ENCODE results near the gene DNM3. TPM values are rescaled to one million over a fixed set of nuclear protein-coding genes. Genes with fewer than 3 reads are reported as not detected.
A peak's percentile ranks its signal among the peaks of the same experiment; 100 is the strongest.

Gene DNM3
- total and polyA plus RNA-seq, 2 donors (not counting 1 experiment from before 2014, with no cell fraction given): 1.0 to 1.3 TPM

GRCh38 chr1:172391976-172392375 lies 550.7 kb downstream of the DNM3 start:
- no peak for ATAC-seq (ENCODE audit: low read depth)
- intact Hi-C loops (cut with micrococcal nuclease): loop anchor here (2.0 kb wide), 1 partner anchor 49 kb away; no protein-coding TSS in a partner anchor
- Histone ChIP-seq H3K27me3 (replicated peaks in 1 of 4; ENCODE audit: control extremely low read depth in 1 of 4, control insufficient read depth in 3 of 4, insufficient read depth in 4 of 4, low read length in 3 of 4) (no peaks in the 10 kb centered on the region), H4K20me1 (ENCODE audit: control insufficient read depth, insufficient read depth, low read length, poor library complexity, severe bottlenecking) (no peaks in the 10 kb centered on the region), H3K9ac (ENCODE audit: low read length) (no peak overlapping the region), H3K79me2 (ENCODE audit: control insufficient read depth, insufficient read depth, low read length) (no peaks in the 10 kb centered on the region), H3K4me2 (replicated peaks; ENCODE audit: low read depth, low read length, poor library complexity, severe bottlenecking) (peak overlapping the region; percentile 76), H3K9me3 (ENCODE audit: control extremely low read depth in 1 of 3, control insufficient read depth in 2 of 3, insufficient read depth in 1 of 3, low read length in 2 of 3) (no peaks in the 10 kb centered on the region), H3K27ac (ENCODE audit: low read length in 2 of 2) (peak overlapping the region; percentile 97 to 98), H3K4me1 (ENCODE audit: control insufficient read depth in 2 of 2, insufficient read depth in 2 of 2, low read length in 2 of 2) (peaks cover 59 to 66% of the 10 kb centered on the region in 2 donors), H3K36me3 (replicated peaks in 1 of 2; ENCODE audit: control extremely low read depth in 1 of 2, control insufficient read depth in 1 of 2, extremely low read depth in 1 of 2, insufficient read depth in 2 of 2, low read length in 1 of 2) (no peaks in the 10 kb centered on the region), H2AFZ (ENCODE audit: insufficient read depth, low read depth, low read length, poor library complexity, severe bottlenecking) (no peak overlapping the region), H3K4me3 (ENCODE audit: control extremely low read depth in 1 of 5, extremely low read depth in 1 of 5, insufficient read depth in 1 of 5, low read depth in 2 of 5, low read length in 4 of 5) (no peak overlapping the region)
- H3K27me3 Mint-ChIP-seq: no peaks in the 10 kb centered on the region
- CTCF ChIA-PET: interaction anchor here (1.0 to 3.4 kb wide), 5 partner anchors 10 to 301 kb away, joined by 3 to 23 read pairs (median 9); no protein-coding TSS in a partner anchor
- H3K4me3 Mint-ChIP-seq: peak overlapping the region; percentile 94
- no peak for DNase-seq
- peaks cover 66% of the 10 kb centered on the region for H3K4me1 Mint-ChIP-seq
- no peak for TF ChIP-seq EZH2 (IDR thresholded peaks at IDR 0.05; ENCODE audit: borderline replicate concordance, insufficient read depth, low read depth, low read length, poor library complexity, severe bottlenecking)
- TF ChIP-seq, protein P1, sequence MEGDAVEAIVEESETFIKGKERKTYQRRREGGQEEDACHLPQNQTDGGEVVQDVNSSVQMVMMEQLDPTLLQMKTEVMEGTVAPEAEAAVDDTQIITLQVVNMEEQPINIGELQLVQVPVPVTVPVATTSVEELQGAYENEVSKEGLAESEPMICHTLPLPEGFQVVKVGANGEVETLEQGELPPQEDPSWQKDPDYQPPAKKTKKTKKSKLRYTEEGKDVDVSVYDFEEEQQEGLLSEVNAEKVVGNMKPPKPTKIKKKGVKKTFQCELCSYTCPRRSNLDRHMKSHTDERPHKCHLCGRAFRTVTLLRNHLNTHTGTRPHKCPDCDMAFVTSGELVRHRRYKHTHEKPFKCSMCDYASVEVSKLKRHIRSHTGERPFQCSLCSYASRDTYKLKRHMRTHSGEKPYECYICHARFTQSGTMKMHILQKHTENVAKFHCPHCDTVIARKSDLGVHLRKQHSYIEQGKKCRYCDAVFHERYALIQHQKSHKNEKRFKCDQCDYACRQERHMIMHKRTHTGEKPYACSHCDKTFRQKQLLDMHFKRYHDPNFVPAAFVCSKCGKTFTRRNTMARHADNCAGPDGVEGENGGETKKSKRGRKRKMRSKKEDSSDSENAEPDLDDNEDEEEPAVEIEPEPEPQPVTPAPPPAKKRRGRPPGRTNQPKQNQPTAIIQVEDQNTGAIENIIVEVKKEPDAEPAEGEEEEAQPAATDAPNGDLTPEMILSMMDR (IDR thresholded peaks at IDR 0.05): no peak
- peak overlapping the region; percentile 99 for H3K27ac Mint-ChIP-seq
- H3K9me3 Mint-ChIP-seq (ENCODE audit: insufficient read depth): no peaks in the 10 kb centered on the region
- WGBS (ENCODE audit: insufficient coverage): no CpG with 5 or more reads among the region's 1 CpG
- POLR2A ChIA-PET: interaction anchor here (1.4 to 4.5 kb wide), 2 partner anchors 16 to 33 kb away, joined by 4 to 26 read pairs; no protein-coding TSS in a partner anchor

GRCh38 chr1:172393354-172393753 lies 552.1 kb downstream of the DNM3 start:
- CTCF ChIA-PET: interaction anchor here (0.9 to 4.4 kb wide), 10 partner anchors 8 to 390 kb away, joined by 3 to 23 read pairs (median 8); no protein-coding TSS in a partner anchor
- ATAC-seq (ENCODE audit: low read depth) (peak; percentile 48), DNase-seq (peak; percentile 85)
- H3K27me3 Mint-ChIP-seq: no peaks in the 10 kb centered on the region
- Histone ChIP-seq H2AFZ (ENCODE audit: insufficient read depth, low read depth, low read length, poor library complexity, severe bottlenecking) (no peak overlapping the region), H3K9ac (ENCODE audit: low read length) (peak overlapping the region; percentile 57), H3K27me3 (replicated peaks in 1 of 4; ENCODE audit: control extremely low read depth in 1 of 4, control insufficient read depth in 3 of 4, insufficient read depth in 4 of 4, low read length in 3 of 4) (no peaks in the 10 kb centered on the region), H3K79me2 (ENCODE audit: control insufficient read depth, insufficient read depth, low read length) (no peaks in the 10 kb centered on the region), H3K4me2 (replicated peaks; ENCODE audit: low read depth, low read length, poor library complexity, severe bottlenecking) (peak overlapping the region; percentile 76), H4K20me1 (ENCODE audit: control insufficient read depth, insufficient read depth, low read length, poor library complexity, severe bottlenecking) (no peaks in the 10 kb centered on the region), H3K9me3 (ENCODE audit: control extremely low read depth in 1 of 3, control insufficient read depth in 2 of 3, insufficient read depth in 1 of 3, low read length in 2 of 3) (no peaks in the 10 kb centered on the region), H3K36me3 (replicated peaks in 1 of 2; ENCODE audit: control extremely low read depth in 1 of 2, control insufficient read depth in 1 of 2, extremely low read depth in 1 of 2, insufficient read depth in 2 of 2, low read length in 1 of 2) (no peaks in the 10 kb centered on the region), H3K27ac (ENCODE audit: low read length in 2 of 2) (peak overlapping the region; percentile 97 to 98), H3K4me1 (ENCODE audit: control insufficient read depth in 2 of 2, insufficient read depth in 2 of 2, low read length in 2 of 2) (peaks cover 70 to 74% of the 10 kb centered on the region in 2 donors), H3K4me3 (ENCODE audit: control extremely low read depth in 1 of 5, extremely low read depth in 1 of 5, insufficient read depth in 1 of 5, low read depth in 2 of 5, low read length in 4 of 5) (peak overlapping the region in 1 of 5 experiments; percentile 59)
- peaks cover 79% of the 10 kb centered on the region for H3K4me1 Mint-ChIP-seq
- no peak for TF ChIP-seq EZH2 (IDR thresholded peaks at IDR 0.05; ENCODE audit: borderline replicate concordance, insufficient read depth, low read depth, low read length, poor library complexity, severe bottlenecking)
- TF ChIP-seq, protein P1 (IDR thresholded peaks at IDR 0.05): no peak
- intact Hi-C loops (cut with micrococcal nuclease): no loop called here
- peak overlapping the region; percentile 91 for H3K4me3 Mint-ChIP-seq
- H3K9me3 Mint-ChIP-seq (ENCODE audit: insufficient read depth): no peaks in the 10 kb centered on the region
- peak overlapping the region; percentile 99 for H3K27ac Mint-ChIP-seq
- 29% methylated on average over 4 of the region's 5 CpGs for WGBS (ENCODE audit: insufficient coverage)
- POLR2A ChIA-PET: interaction anchor here (0.6 to 4.5 kb wide), 5 partner anchors 13 to 208 kb away, joined by 3 to 26 read pairs (median 8); no protein-coding TSS in a partner anchor
